HEK293T (cell line): ENCODE measurements around the gene VASH2.

Experiments used
- ARNT ChIP-seq: fragments of 450-650 bp; IDR thresholded peaks from 2 replicates; pipeline ENCODE4 v1.6.1; 2017; ENCODE audit warnings: mild to moderate bottlenecking
- ELF4 ChIP-seq: fragments of 450-650 bp; IDR thresholded peaks from 2 replicates; pipeline ENCODE4 v1.6.1; 2017; ENCODE audit warnings: antibody characterized with exemption
- FOXM1 ChIP-seq: fragments of 450-650 bp; IDR thresholded peaks from 2 replicates; pipeline ENCODE4 v1.6.1; 2017; ENCODE audit warnings: mild to moderate bottlenecking, borderline replicate concordance
- HDGF ChIP-seq: fragments of 450-650 bp; IDR thresholded peaks from 2 replicates; pipeline ENCODE4 v1.6.1; 2017; ENCODE audit warnings: antibody characterized with exemption, borderline replicate concordance
- L3MBTL2 ChIP-seq: fragments of 450-650 bp; conservative IDR thresholded peaks from 2 replicates; pipeline ENCODE4 v1.6.1; 2016; ENCODE audit warnings: mild to moderate bottlenecking
- LEF1 ChIP-seq: fragments of 450-650 bp; IDR thresholded peaks from 2 replicates; pipeline ENCODE4 v1.6.1; 2017; ENCODE audit warnings: mild to moderate bottlenecking, borderline replicate concordance

- TF ChIP-seq HDGF (no peak), ARNT (no peak), LEF1 (no peak), ELF4 (no peak), FOXM1 (no peak), L3MBTL2 (no peak)
Measured at GRCh38 chr1:212955961-212956620, 5.8 kb downstream of the VASH2 start.
